Kidney epithelial cell (primary cell): ENCODE measurements around the gene PGGHG. TPM values are rescaled to one million over a fixed set of nuclear protein-coding genes. Genes with fewer than 3 reads are reported as not detected.
A peak's percentile ranks its signal among the peaks of the same experiment; 100 is the strongest.

ENCODE experiments used
- DNase-seq: peaks from one replicate; pipeline ENCODE4 v3.0.0-alpha.2; 2010; ENCODE audit warnings: low read depth
- H3K27me3 ChIP-seq: 2 replicates; pipeline ENCODE4 v1.6.0; 2011; ENCODE audit warnings: low read length; ENCODE audit not compliant: control insufficient read depth, insufficient read depth
- H3K36me3 ChIP-seq: 2 replicates; pipeline ENCODE4 v1.5.1; 2011; ENCODE audit warnings: low read length; ENCODE audit not compliant: control insufficient read depth, insufficient read depth
- H3K4me3 ChIP-seq: 2 replicates; pipeline ENCODE4 v1.5.1; 2011; ENCODE audit warnings: low read depth, mild to moderate bottlenecking, control low read depth, low read length
- total RNA-seq: library from RNA; depleted of rRNA; stranded (reverse); fragments of >200 nt; gene quantifications from 2 replicates; pipeline ENCODE4 v1.2.3, GENCODE V29; 2015
- TF ChIP-seq, protein P1 (sequence below): IDR thresholded peaks from 2 replicates; pipeline ENCODE4 v1.5.1; 2011; ENCODE audit warnings: mild to moderate bottlenecking, moderate library complexity, low read length, control low read depth, inconsistent platforms; ENCODE audit not compliant: insufficient read depth, poor library complexity, severe bottlenecking

PGGHG gene
- total RNA-seq, 1 donor from 2014 or later: 10.5 TPM

DNA sequence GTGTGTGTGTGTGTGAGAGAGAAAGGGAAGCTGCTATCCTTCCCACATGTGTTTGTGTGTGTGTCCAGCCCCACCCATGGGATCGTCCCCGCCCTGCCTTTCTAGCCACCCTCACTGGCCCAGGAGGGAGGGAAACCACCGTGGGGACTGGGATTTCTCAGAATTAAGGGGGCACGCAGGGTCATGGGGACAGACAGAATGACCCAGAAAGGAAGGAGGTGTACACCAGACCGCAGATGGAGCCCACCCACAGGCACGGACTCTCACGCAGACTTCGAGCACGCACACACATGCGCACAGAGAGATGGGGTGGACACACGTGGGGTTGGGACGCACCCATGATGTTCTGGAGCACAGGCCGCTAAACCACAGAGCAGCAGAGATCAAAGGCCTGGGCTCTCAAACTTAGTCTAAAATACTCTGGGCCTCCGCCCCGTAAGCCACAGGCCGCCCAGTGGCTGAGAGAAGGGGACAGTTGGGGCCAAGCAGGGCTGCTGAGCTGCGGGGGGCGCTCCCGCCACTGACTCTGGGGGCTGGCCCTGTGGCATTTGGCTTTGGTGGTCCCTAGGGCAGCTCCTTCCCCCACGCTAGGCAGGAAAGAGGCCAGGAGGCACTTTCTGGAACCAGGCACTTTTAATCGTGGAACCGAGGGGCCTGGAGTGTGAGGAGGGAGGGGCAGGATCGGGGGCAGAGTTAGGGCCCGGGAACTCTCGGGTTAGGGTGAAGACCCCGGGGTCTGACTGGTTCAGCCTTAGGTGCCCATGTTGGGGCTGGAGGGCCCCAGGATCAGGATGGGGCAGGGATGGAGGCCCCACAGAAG, 8.9 kb downstream of the PGGHG start:
- DNase-seq: no peak
- TF ChIP-seq, protein P1, sequence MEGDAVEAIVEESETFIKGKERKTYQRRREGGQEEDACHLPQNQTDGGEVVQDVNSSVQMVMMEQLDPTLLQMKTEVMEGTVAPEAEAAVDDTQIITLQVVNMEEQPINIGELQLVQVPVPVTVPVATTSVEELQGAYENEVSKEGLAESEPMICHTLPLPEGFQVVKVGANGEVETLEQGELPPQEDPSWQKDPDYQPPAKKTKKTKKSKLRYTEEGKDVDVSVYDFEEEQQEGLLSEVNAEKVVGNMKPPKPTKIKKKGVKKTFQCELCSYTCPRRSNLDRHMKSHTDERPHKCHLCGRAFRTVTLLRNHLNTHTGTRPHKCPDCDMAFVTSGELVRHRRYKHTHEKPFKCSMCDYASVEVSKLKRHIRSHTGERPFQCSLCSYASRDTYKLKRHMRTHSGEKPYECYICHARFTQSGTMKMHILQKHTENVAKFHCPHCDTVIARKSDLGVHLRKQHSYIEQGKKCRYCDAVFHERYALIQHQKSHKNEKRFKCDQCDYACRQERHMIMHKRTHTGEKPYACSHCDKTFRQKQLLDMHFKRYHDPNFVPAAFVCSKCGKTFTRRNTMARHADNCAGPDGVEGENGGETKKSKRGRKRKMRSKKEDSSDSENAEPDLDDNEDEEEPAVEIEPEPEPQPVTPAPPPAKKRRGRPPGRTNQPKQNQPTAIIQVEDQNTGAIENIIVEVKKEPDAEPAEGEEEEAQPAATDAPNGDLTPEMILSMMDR: no peak
- Histone ChIP-seq H3K36me3 (no peaks in the 10 kb centered on the region), H3K4me3 (no peak overlapping the region), H3K27me3 (peaks cover 32% of the 10 kb centered on the region)

DNA sequence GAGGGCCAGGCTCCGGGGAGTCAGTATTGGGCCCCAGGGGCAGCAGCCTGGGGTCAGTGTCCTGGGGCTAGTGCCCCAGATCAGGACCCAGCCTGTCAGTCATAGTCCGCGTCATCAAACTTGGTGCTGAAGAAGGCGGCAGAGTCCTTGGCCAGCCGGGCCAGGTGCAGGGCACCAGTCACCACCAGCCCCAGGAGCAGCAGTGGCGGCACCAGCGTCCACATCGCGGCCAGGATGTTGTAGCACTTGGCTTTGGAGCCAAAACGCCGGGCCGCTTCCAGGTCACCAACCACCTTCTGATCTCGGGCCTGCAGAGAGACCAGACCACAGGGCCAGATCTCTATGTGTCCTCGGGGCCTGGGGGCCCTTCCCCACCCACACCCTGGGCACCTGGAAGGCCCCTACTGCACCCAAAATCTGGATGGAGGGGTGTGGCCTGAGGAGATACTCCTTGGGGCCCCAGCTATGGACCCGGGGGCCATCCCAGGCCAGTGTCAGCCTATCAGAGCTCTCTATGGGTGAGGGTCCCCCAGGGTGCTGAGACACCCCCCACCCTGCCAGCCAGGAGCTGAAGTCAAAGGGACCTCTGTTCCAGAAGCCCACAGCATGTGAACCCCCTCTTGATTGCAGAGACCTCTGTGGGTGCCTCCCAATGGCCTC, 9.6 kb downstream of the PGGHG start:
- DNase-seq: no peak
- peaks cover 32% of the 10 kb centered on the region for H3K27me3 ChIP-seq
- no peaks in the 10 kb centered on the region for H3K36me3 ChIP-seq
- TF ChIP-seq, protein P1: no peak
- no peak overlapping the region for H3K4me3 ChIP-seq

DNA sequence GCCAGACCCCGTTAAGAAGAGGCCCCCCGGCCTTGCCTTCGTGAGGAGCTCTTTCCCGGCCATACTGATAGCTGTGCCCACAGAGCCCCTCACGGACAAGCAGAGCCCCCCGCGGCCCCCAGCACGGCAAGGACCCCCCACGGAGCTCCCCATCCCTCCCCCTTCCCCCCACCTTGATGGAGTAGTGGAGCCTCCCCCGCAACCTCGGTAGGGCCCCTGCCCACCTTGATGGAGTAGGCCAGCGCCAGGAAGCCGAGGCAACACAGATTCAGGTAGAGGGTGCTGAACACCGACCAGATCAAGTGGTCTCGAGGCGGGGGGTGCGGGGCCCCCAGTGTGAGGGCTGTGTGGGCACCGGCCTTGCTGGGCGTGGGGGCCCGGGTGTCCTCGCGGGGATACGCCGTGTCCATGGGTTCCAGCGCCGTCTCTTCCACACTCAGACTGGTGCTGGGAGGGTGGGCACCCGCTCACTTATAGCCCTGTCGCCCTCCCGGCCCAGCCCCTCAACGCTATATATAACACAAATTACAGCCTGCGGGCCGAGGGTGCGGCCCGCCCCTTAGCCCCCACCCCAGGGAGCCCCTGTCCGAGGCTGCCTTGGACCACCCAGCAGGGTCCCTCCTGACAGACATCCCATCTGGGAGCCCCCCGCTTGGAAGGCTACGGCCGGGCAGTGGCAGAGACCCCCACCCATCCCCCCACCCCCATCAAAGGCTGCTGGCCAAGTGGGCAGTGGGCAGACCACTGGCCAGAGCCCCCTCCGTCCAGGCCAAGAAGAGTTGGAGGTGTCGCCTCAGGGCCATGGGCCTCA, 10.4 kb downstream of the PGGHG start, which contains the start of gene IFITM5:
TSS of gene IFITM5 (minus strand) at position 446 of the 811 bp plus-strand sequence. CDS start at position 410, 36 bp downstream.
- TF ChIP-seq, protein P1: no peak
- Histone ChIP-seq H3K27me3 (peaks cover 32% of the 10 kb centered on the region), H3K36me3 (no peaks in the 10 kb centered on the region), H3K4me3 (no peak within 1 kb of the TSS)
- DNase-seq: no peak

DNA sequence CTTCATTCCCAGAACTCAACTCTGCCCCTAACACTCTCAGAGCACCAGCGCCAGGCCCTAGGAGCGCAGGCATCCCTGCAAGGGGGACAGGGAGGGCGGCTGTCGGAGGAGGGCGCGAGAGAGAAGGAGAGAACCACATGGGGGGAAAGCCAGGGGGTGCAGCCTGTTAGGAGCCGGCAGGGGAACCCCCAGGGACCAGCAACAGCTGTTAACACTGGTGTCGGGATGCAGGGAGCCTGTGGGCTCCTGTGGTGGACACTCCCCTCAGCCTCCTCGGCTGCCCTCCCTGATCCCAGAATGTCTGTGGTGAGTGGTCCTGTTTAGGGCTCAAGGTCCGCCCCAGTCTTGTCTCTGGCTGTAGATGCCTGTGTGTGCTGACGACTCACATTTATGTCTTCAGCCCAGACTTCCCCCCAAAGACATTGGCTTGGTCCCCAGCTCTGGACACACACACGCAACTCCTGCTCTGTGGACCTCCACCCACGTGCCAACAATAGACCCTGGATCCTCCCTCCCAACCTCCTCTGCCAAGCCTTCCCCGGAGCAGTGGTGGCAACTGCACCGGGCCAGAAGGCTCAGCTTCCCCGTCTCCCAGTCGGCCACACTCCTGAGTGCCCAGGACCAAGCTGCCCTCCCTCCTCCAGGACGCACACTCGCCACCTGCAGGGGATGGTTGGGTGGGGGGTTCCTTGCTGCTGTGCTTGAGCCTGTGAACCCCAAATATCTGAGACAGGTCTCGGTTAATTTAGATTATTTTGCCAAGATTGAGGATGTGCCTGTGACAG, 11.2 kb downstream of the PGGHG start:
- no peak overlapping the region for H3K4me3 ChIP-seq
- no peaks in the 10 kb centered on the region for H3K36me3 ChIP-seq
- no peak for DNase-seq
- peaks cover 32% of the 10 kb centered on the region for H3K27me3 ChIP-seq
- TF ChIP-seq, protein P1: peak; percentile 30

DNA sequence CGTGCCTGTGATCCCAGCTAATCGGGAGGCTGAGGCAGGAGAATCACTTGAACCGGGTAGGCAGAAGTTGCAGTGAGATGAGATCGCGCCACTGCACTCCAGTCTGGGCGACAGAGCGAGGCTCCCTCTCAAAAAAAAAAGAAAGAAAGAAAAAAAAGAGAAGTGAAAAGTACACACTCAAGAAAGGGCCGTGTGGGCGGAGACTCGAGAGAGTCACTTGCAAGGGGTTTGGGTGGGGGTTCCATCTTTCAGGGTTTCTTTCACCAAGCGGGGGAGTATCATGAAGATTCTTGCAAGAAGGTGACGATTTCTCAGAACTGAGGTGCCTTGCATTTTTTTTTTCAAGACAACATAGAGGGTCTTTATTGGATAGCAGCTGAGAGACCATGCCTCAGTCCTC, 14.4 kb downstream of the PGGHG start:
- DNase-seq: no peak
- Histone ChIP-seq H3K4me3 (no peak overlapping the region), H3K27me3 (peaks cover 10% of the 10 kb centered on the region), H3K36me3 (no peaks in the 10 kb centered on the region)
- TF ChIP-seq, protein P1: no peak
